ENCODE results near the gene CERK. TPM values are rescaled to one million over a fixed set of nuclear protein-coding genes. Genes with fewer than 3 reads are reported as not detected.

The CERK gene
- total and polyA plus RNA-seq, 9 of the 15 experiments (the other 6 are each of a cell fraction or from before 2014, with no cell fraction given), result 1.1 to 14.9 (median 8.7) TPM

DNA sequence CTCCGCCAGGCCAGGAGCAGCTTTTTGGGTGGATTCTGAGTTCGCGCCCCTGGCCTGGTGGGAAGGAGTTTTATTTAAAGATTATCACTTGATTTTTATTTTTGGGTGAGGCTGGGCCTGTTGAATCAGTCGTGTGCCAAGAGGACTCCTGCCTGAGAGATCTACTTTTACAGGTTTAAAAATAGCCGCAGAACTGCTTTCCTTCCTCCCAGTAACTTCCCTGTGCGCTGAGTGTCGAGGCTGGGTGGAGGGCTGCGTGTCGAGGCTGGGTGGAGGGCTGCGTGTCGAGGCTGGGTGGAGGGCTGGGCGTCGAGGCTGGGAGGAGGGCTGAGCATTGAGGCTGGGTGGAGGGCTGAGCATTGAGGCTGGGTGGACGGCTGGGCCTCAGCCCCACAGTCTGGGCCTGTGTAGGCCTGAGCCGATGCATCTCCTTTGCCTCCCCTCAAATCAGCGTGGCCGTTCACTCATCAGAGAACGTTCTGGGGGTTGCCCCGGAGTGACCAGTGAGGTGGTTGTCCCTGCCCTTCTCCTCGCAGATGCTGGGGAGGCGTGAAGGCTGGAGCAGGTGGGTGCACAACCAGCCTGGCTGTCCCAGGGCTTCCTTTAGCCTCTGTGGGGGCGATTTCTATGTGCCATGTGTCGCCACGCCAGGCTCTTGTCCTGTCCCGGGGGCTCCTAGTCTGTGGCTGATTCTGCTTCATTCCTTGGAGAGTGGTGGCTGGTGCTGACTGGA lies 87.8 kb downstream of the CERK start:
- intact Hi-C loops (cut with micrococcal nuclease), result no loop called here
- 69% methylated on average over 7 of the region's 25 CpGs for WGBS (ENCODE audit: insufficient coverage, low coverage, missing lambda C conversion rate)
- CTCF ChIA-PET (ENCODE audit: low intra/inter-chr PET ratio), result no interaction called here
- no peaks in the 10 kb centered on the region for H4K20me1 ChIP-seq (replicated peaks; ENCODE audit: control insufficient read depth, insufficient read depth, low read length)
- no peaks in the 10 kb centered on the region for H3K9me1 ChIP-seq (ENCODE audit: control insufficient read depth, insufficient read depth, low read length)
- H3K4me2 ChIP-seq (ENCODE audit: insufficient read depth, low read length), result peak overlapping the region; percentile 66; the same call in 1 of the 2 replicates
- FAIRE-seq (no peak), DNase-seq (ENCODE audit: extremely low read depth in 1 of 4, low spot score in 3 of 4) (no peak), ATAC-seq (no peak)
- H3K4me3 ChIP-seq, result no peak overlapping the region
- BruUV-seq (replicated peaks), result no TSS peak
- no peaks in the 10 kb centered on the region for H3K27me3 ChIP-seq (ENCODE audit: control insufficient read depth in 2 of 2, insufficient read depth in 2 of 2, low read length in 2 of 2)
- H3K36me3 ChIP-seq (ENCODE audit: control insufficient read depth, insufficient read depth, low read length), result peaks cover 3% of the 10 kb centered on the region; the same call in 1 of the 3 replicates
- in situ Hi-C loops (cut with MboI), result no loop called here
- TF ChIP-seq ZFX (CRISPR knock-in tag; IDR thresholded peaks at IDR 0.05), result peak; percentile 36; the same call in 1 of the 2 replicates
- no peak for TF ChIP-seq ETV6 (IDR thresholded peaks at IDR 0.05; ENCODE audit: borderline replicate concordance in 1 of 2, low read depth in 2 of 2, low read length in 1 of 2)
- no peak for TF ChIP-seq ETV6 (CRISPR knock-in tag; IDR thresholded peaks at IDR 0.05; ENCODE audit: borderline replicate concordance)
- peak; percentile 19 for TF ChIP-seq RBBP5 (IDR thresholded peaks at IDR 0.05; ENCODE audit: borderline replicate concordance, insufficient read depth, low read length, poor library complexity, severe bottlenecking)
- H3K9ac ChIP-seq (ENCODE audit: insufficient read depth in 1 of 2, low read depth in 2 of 2, low read length in 2 of 2), result peak overlapping the region; percentile 45 to 86; a peak in 3 of 4 replicates
- H3K27ac ChIP-seq (ENCODE audit: extremely low read depth, low read depth, low read length), result peak overlapping the region; percentile 75
- POLR2A ChIA-PET, result interaction anchor here (1.2 kb wide), 1 partner anchor 15 kb away, joined by 3 read pairs; no protein-coding TSS in a partner anchor
- H2AFZ ChIP-seq (ENCODE audit: low read depth, low read length), result no peak overlapping the region
- no peaks in the 10 kb centered on the region for H3K9me3 ChIP-seq (replicated peaks; ENCODE audit: control insufficient read depth, insufficient read depth, low read depth, low read length)
- H3K4me1 ChIP-seq (replicated peaks in 1 of 2; ENCODE audit: control insufficient read depth in 2 of 2, insufficient read depth in 2 of 2, low read length in 2 of 2), result peaks cover 41 to 59% of the 10 kb centered on the region in 2 experiments
- H3K79me2 ChIP-seq (ENCODE audit: control insufficient read depth, insufficient read depth, low read length), result peaks cover 60% of the 10 kb centered on the region
